Liver (tissue), 3 donors: ENCODE measurements around the gene ZNF546.
"Not testable (repeated sequence)": the region's sequence is repeated elsewhere in the genome, so short reads cannot be mapped to it uniquely, and the experiment has no call there.

Experiments used
- CTCF ChIP-seq: fragments of 150-350 bp; IDR thresholded peaks from 2 replicates; pipeline ENCODE4 v1.5.1; 2017; ENCODE audit warnings: improper control_type of control experiment, low read depth, low read length; ENCODE audit not compliant: missing input control
- EGR1 ChIP-seq, 2 donors: IDR thresholded peaks; 2 replicates each; pipeline ENCODE4 v1.6.1; 2016 to 2018; ENCODE audit warnings: antibody characterized with exemption in 2 of 2, low read depth in 2 of 2
- FOXA2 ChIP-seq: IDR thresholded peaks from 2 replicates; pipeline ENCODE4 v1.6.1; 2016; ENCODE audit warnings: antibody characterized with exemption
- GABPA ChIP-seq, 2 donors: IDR thresholded peaks in 1 of 2; conservative IDR thresholded peaks in 1 of 2; 2 replicates each; pipeline ENCODE4 v1.6.1; 2016; ENCODE audit warnings: antibody characterized with exemption in 2 of 2, mild to moderate bottlenecking in 1 of 2, moderate library complexity in 1 of 2
- HNF4G ChIP-seq: IDR thresholded peaks from 2 replicates; pipeline ENCODE4 v1.6.1; 2016; ENCODE audit warnings: antibody characterized with exemption
- MAX ChIP-seq: IDR thresholded peaks from 2 replicates; pipeline ENCODE4 v1.6.1; 2016; ENCODE audit warnings: antibody characterized with exemption
- NR2F2 ChIP-seq: IDR thresholded peaks from 2 replicates; pipeline ENCODE4 v1.6.1; 2016; ENCODE audit warnings: antibody characterized with exemption
- RAD21 ChIP-seq, 2 donors: IDR thresholded peaks; 2 replicates each; pipeline ENCODE4 v1.6.1; 2016; ENCODE audit warnings: antibody characterized with exemption in 2 of 2, mild to moderate bottlenecking in 2 of 2
- REST ChIP-seq: IDR thresholded peaks from 2 replicates; pipeline ENCODE4 v1.6.1; 2016; ENCODE audit warnings: antibody characterized with exemption, mild to moderate bottlenecking
- RXRA ChIP-seq, 2 donors: IDR thresholded peaks; 2 replicates each; pipeline ENCODE4 v1.6.1; 2017 to 2018; ENCODE audit warnings: antibody characterized with exemption in 2 of 2, mild to moderate bottlenecking in 1 of 2
- YY1 ChIP-seq: IDR thresholded peaks from 2 replicates; pipeline ENCODE4 v1.6.1; 2016; ENCODE audit warnings: antibody characterized with exemption, mild to moderate bottlenecking
- TF ChIP-seq, protein P1 (sequence below): IDR thresholded peaks from 2 replicates; pipeline ENCODE4 v1.6.1; 2016; ENCODE audit warnings: antibody characterized with exemption
- donor health status: healthy.
- donor health status: healthy.

DNA sequence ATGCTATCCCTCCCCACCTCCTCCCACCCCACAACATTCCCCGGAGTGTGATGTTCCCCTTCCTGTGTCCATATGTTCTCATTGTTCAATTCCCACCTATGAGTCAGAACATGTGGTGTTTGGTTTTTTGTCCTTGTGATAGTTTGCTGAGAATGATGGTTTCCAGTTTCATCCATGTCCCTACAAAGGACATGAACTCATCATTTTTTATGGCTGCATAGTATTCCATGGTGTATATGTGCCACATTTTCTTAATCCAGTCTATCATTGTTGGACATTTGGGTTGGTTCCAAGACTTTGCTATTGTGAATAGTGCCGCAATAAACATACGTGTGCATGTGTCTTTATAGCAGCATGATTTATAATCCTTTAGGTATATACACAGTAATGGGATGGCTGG lies 41.2 kb downstream of the ZNF546 start:
- not testable (repeated sequence) for TF ChIP-seq HNF4G; FOXA2; CTCF; EGR1 (IDR thresholded peaks at IDR 0.05; ENCODE audit: low read depth in 2 of 2); RAD21 (IDR thresholded peaks at IDR 0.05); REST; MAX; YY1; GABPA (IDR thresholded peaks at IDR 0.05 in 1 of 2, conservative IDR thresholded peaks at IDR 0.05 in 1 of 2); RXRA (IDR thresholded peaks at IDR 0.05); NR2F2
- TF ChIP-seq, protein P1, sequence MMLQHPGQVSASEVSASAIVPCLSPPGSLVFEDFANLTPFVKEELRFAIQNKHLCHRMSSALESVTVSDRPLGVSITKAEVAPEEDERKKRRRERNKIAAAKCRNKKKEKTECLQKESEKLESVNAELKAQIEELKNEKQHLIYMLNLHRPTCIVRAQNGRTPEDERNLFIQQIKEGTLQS = not testable (repeated sequence)
